ENCODE measurements around the gene CACTIN. TPM values are rescaled to one million over a fixed set of nuclear protein-coding genes. Genes with fewer than 3 reads are reported as not detected.

The CACTIN gene
- total RNA-seq, 1 experiment from 2014 or later: 33.2 TPM

GRCh38 chr19:3605770-3606169 lies 20.8 kb downstream of the CACTIN start:
- no TSS peak for BruUV-seq (replicated peaks)
- no peaks in the 10 kb centered on the region for H3K27me3 ChIP-seq (ENCODE audit: insufficient read depth, low read length)
- H3K9me2 ChIP-seq (ENCODE audit: insufficient read depth): no peaks in the 10 kb centered on the region
- H3K36me3 ChIP-seq (ENCODE audit: control insufficient read depth in 1 of 2, insufficient read depth in 2 of 2, low read length in 2 of 2): no peaks in the 10 kb centered on the region
- no peak overlapping the region for H2AFZ ChIP-seq (ENCODE audit: low read depth, low read length, poor library complexity, severe bottlenecking)
- H3K79me2 ChIP-seq (ENCODE audit: insufficient read depth, low read length): no peaks in the 10 kb centered on the region
- H3K9ac ChIP-seq (ENCODE audit: low read length): peak overlapping the region; percentile 67
- intact Hi-C loops (cut with micrococcal nuclease): no loop called here
- no peaks in the 10 kb centered on the region for H4K20me1 ChIP-seq (ENCODE audit: insufficient read depth)
- RAD21 ChIA-PET (ENCODE audit: low non-redundant PET in 1 of 2, low total read pairs in 2 of 2, uncharacterized antibody in 2 of 2, unreplicated experiment in 2 of 2): no interaction called here
- peak overlapping the region; percentile 83 for H3K4me2 ChIP-seq (ENCODE audit: low read length)
- ATAC-seq: peak; percentile 1; the same call in 1 of the 2 replicates
- POLR2A ChIA-PET: no interaction called here
- peaks cover 13 to 28% of the 10 kb centered on the region in 2 experiments for H3K4me1 ChIP-seq (ENCODE audit: control insufficient read depth in 1 of 2, insufficient read depth in 2 of 2, low read length in 2 of 2)
- TF ChIP-seq CTCF (IDR thresholded peaks at IDR 0.05 in 2 of 3, conservative IDR thresholded peaks at IDR 0.05 in 1 of 3; ENCODE audit: borderline replicate concordance in 1 of 3, insufficient read depth in 1 of 3, low read depth in 2 of 3, low read length in 2 of 3) (no peak), YY1 (IDR thresholded peaks at IDR 0.05; ENCODE audit: extremely low read depth, insufficient replicate concordance, low read depth, low read length) (no peak), EZH2 (IDR thresholded peaks at IDR 0.05) (no peak), ATF3 (IDR thresholded peaks at IDR 0.05) (no peak), EGR1 (IDR thresholded peaks at IDR 0.05; ENCODE audit: low read depth) (no peak), REST (IDR thresholded peaks at IDR 0.05; ENCODE audit: low read depth) (no peak), CBX3 (IDR thresholded peaks at IDR 0.05; ENCODE audit: low read depth) (no peak)
- H3K27ac ChIP-seq (ENCODE audit: low read depth, low read length): peak overlapping the region; percentile 79; the same call in 1 of the 2 replicates
- DNase-seq (ENCODE audit: low read depth, low spot score): no peak
- CTCF ChIA-PET: no interaction called here
- no peaks in the 10 kb centered on the region for H3K9me3 ChIP-seq (ENCODE audit: control insufficient read depth in 1 of 2, insufficient read depth in 1 of 2, low read depth in 1 of 2, low read length in 2 of 2)
- H3K4me3 ChIP-seq (replicated peaks in 1 of 2; ENCODE audit: low read depth in 1 of 2, low read length in 2 of 2): peak overlapping the region; percentile 64 to 67
